HG02571 (cell line): ENCODE results near the gene ISOC2.
"Not testable (repeated sequence)": the region's sequence is repeated elsewhere in the genome, so short reads cannot be mapped to it uniquely, and the experiment has no call there.

Experiments used
- ATAC-seq: cut with Tn5 transposase; IDR thresholded peaks from one replicate; pipeline ENCODE4 v1.9.1; 2021; ENCODE audit warnings: mild to moderate bottlenecking, moderate library complexity; ENCODE audit not compliant: unreplicated experiment

Gene ISOC2

GRCh38 chr19:55461259-55461973, at the start of gene ISOC2:
ISOC2 (minus strand) TSS chr19:55461642; CDS start chr19:55456486, 5,156 bp downstream.
- peak; percentile 87 for ATAC-seq

DNA sequence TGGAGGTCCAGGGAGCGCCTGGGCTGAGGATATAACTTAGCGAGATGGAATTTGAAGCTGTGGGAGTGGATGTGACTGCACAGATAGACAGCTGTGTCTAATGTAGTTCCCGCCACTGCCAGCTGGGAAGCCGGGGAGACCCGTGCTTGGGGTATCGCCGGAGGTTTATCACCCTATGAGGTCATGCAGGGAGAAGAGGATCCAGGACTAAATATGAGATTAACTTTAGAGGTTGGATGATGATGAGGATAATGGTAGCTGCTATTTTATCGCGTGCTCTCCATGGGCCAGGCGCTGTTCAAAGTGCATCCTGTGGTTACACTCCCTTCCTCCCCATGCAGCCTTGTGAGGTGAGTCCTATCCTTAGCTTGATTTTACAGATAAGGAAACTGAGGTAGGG, 46.7 kb upstream of the ISOC2 start:
- ATAC-seq, result no peak

- no peak for ATAC-seq
Observed at GRCh38 chr19:55504981-55505380, 43.5 kb upstream of the ISOC2 start.

DNA sequence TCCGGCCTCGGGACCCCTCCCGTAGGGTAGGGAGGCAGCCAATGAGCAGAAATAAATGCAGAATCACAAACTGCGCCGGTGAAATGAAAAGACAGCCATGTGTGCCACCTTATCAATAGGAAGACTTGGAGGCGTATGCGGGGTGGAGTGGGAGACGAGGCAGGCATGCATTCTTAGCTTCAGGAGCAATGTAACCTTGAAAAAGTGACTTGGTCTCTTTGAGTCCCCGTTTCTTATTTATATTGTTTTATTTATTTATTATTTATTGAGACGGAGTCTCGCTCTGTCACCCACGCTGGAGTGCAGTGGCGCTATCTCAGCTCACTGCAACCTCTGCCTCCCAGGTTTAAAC, 42.8 kb upstream of the ISOC2 start:
- no peak for ATAC-seq

- peak; percentile 91 for ATAC-seq
Observed at GRCh38 chr19:55503502-55504251, 42.2 kb upstream of the ISOC2 start.

DNA sequence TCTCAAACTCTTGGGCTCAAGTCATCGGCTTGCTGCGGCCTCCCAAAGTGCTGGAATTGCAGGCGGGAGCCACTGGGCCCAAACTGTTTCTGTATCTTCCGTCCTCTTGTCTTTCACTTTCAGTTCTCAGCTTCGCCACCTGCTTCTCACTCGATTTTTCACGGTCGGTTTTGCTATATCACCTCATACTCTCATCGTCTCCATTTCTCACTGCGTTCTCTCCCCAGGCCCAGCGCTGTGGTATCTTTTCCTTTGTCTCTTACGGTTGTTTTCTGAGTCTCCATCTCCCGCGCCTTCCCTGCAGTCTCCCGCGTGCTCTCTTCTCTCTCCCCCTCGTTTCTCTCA, 41.7 kb upstream of the ISOC2 start:
- ATAC-seq, result no peak

DNA sequence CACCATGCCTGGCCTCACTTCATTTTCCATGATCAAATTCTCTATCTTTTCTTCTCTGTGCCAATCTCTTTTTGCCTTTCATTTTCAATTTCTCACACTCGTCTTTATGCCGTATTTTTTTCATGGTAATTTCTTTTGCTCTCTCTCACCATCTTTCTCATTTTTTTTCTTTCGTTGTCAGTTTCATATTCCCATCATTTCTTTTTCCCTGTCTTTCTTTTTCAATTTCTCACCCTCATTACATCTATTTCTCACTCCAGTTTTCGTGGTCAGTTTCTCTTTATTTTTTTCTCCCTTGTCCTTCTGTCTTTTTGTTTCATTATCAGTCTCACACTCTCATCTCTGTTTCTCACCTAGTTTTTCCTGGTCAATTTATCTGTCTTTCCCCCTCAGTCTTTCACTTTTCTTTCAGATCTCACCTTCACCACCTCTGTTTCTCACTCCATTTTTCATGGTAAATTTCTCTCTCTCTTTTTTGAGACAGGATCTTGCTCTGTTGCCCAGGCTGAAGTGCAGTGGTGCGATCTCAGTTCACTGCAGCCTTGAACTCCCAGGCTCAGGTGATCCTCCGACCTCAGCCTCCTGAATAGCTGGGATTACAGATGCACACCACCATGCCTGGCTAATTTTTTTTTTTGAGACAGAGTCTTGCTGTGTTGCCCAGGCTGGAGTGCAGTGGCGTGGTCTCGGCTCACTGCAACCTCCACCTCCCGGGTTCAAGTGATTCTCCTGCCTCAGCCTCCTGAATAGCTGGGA, 40.9 kb upstream of the ISOC2 start:
- no peak for ATAC-seq

GRCh38 chr19:55500368-55500952, 39.0 kb upstream of the ISOC2 start:
- no peak for ATAC-seq

DNA sequence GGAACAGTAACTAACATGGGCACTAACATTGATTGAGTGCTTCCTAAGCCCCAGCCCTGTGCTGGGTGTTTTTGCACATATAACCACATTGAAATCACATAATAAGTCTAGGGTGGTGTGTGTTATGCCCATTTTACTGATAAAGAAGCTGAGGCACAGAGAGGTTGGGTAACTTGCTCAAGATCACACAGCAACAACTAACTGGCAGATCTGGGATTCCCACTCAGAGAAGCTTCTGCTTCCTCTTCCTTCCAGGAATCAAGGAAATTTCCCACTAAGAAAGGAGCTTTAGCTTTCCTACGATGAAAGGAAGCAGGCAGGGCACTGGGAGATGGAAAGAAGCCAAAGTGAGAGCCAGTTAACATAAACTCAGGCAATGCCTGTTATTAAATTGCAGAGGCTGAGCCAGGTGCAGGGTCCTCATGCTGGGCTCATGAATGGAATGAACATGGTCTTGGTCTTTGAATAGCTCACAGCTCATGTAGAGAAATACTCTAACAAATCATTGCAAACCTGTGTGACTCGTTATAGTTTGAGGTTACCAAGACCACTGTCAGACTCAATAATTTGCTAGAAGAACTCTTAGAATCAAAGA, 36.9 kb upstream of the ISOC2 start:
- no peak for ATAC-seq

DNA sequence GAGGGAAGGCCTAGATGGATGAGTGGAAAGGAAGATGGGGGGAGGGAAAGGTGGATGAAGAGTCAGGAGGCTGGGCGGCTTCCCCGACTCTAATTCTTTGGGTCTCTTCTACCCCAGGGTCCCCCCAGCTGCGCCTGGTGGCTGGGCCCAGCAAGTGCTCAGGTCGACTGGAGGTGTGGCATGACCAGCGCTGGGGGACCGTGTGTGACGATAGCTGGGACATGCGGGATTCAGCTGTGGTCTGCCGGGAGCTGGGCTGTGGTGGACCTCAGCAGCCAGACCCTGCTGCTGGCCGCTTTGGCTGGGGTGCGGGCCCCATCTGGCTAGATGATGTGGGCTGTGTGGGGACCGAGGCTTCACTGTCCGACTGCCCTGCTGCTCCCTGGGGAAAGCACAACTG, 36.3 kb upstream of the ISOC2 start:
- no peak for ATAC-seq

- not testable (repeated sequence) for ATAC-seq
Observed at GRCh38 chr19:55496820-55497219, 35.4 kb upstream of the ISOC2 start.

DNA sequence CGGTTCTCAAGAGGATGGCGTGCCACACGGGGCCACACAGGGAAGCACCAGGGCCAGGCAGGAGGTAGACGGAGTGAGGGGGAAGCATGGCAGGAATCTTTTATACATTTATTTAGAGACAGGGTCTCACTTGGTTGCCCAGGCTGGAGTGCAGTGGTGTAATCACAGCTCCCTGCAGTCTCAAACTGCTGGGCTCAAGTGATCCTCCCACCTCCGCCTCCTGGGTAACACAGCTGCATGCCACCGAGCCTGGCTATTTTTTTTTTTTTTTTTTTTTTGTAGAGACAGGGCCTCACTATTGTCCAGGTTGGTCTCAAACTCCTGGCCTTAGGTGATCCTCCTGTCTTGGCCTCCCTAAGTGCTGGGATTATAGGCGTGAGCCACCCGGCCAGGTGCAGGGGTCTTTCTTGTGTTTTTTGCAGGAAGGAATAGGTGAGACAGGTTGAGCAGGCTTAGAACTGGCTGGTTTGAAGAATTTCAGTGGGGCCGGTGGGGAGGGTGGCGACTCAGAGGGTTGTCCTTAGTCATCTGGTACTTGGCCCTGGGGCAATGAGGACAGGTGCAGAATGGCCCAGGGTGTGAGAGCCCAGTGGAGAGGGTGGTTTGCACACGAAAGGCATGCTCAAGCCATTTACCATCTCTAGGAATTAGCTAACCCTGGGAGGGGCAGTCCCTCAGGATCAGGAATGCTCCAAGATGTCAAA, 34.4 kb upstream of the ISOC2 start:
- no peak for ATAC-seq

DNA sequence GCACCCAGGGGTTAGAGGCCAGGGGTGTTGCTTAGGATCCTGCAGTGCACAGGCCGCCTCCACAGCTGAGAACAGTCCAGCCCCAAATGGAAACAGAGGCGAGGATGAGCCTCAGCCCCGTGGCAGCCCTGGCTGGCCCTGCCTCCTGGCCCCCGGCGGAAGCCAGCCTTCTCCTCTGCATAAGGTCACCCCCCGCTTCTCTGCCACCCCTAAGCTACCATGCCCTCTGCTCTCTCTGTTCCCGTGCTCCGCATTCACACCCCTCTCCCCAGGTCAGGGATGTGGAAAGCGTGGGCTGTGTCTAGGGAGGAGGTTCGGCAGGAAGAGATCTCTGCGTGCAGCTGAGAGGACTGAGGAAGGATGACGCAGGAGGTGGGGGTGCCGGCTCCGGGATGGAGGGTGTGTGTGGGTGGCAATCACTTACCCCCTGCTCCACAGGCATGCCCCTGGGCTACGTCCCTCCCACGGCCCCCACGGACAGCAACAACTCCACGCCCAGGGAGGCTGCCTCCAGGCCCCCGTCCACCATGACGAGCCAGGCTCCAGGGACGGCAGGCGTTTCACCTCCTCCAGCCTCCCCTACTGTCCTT, 32.8 kb upstream of the ISOC2 start:
- no peak for ATAC-seq

- no peak for ATAC-seq
Observed at GRCh38 chr19:55493645-55494171, 32.3 kb upstream of the ISOC2 start.

- no peak for ATAC-seq
Observed at GRCh38 chr19:55493052-55493644, 31.7 kb upstream of the ISOC2 start.

- ATAC-seq, result no peak
Observed at GRCh38 chr19:55492362-55492944, 31.0 kb upstream of the ISOC2 start.

DNA sequence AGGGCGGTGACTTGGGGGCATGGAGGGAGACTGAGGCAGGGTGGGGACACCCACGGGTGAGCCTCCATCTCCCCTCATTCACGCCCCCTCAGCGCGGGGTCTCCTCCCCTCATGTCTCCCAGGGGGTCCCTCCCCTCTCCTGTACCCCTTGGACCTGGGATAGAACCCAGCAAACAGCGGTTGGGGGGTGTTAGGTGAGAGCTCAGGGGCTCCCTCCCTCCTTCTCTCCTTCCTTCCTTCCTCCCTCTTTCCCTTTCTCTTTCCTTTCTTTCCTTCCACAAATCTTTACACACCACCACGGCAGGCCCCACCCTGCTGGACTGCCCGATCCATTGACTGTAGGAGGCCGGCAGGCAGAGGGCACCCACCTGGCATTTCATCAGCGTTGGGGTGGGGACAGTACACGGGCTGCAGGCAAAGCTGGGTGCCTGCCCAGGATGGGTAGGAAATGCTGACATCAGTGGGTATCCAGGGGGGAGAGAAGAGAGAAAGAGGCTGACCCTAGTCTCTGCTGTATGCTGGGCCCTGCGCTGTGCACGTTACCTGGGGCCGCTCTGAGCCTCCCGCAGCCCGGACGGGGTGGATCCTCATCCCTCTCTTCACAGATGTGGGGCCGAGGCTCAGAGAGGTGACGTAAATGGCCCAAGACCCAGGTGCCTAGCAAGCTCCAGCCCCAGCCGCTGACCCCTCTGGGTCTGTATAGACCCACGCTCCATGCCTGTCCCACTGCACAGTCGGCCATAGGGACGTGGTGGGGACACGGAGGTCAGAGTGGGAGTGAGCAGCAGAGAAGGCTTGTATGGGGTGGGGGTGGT, 30.3 kb upstream of the ISOC2 start:
- ATAC-seq, result no peak
